ENCODE measurements around the gene FYB2.

DNA sequence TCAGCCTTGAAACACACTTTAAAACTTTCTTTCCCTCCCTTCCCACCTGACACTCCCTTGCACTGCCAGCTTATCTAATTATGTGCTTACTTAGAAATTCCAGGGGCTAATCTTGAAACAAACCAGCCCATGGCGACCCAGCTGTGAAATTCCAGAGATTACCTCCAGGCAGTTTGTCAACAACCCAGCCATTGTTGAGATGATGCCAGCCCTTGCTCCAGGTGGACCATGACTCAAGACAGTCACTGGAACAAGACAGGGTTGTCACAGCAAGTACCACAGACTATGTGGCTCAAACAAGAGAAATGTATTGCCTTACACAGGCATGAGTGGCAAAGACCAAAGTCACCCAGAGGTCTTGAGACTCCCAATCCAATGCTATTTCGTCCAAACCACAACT, 7.9 kb downstream of the FYB2 start:
- TF ChIP-seq POLR2A (IDR thresholded peaks at IDR 0.05; ENCODE audit: low read depth): no peak
- TF ChIP-seq, protein P1, sequence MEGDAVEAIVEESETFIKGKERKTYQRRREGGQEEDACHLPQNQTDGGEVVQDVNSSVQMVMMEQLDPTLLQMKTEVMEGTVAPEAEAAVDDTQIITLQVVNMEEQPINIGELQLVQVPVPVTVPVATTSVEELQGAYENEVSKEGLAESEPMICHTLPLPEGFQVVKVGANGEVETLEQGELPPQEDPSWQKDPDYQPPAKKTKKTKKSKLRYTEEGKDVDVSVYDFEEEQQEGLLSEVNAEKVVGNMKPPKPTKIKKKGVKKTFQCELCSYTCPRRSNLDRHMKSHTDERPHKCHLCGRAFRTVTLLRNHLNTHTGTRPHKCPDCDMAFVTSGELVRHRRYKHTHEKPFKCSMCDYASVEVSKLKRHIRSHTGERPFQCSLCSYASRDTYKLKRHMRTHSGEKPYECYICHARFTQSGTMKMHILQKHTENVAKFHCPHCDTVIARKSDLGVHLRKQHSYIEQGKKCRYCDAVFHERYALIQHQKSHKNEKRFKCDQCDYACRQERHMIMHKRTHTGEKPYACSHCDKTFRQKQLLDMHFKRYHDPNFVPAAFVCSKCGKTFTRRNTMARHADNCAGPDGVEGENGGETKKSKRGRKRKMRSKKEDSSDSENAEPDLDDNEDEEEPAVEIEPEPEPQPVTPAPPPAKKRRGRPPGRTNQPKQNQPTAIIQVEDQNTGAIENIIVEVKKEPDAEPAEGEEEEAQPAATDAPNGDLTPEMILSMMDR (IDR thresholded peaks at IDR 0.05): no peak
- TF ChIP-seq EP300 (IDR thresholded peaks at IDR 0.05): no peak

All from esophagus muscularis mucosa (tissue), 4 donors.